GM21526 (cell line): ENCODE data around the gene ARFRP1.

Experiments
- ATAC-seq: cut with Tn5 transposase; IDR thresholded peaks from one replicate; pipeline ENCODE4 v1.9.1; 2021; ENCODE audit warnings: moderate library complexity; ENCODE audit not compliant: unreplicated experiment, low FRiP score

The ARFRP1 gene

GRCh38 chr20:63693083-63693732 lies 14.6 kb downstream of the ARFRP1 start:
- no peak for ATAC-seq

- no peak for ATAC-seq
Measured at GRCh38 chr20:63692436-63693082, 15.2 kb downstream of the ARFRP1 start.

GRCh38 chr20:63691711-63692435 lies 15.9 kb downstream of the ARFRP1 start:
- no peak for ATAC-seq

GRCh38 chr20:63690898-63691710 lies 16.7 kb downstream of the ARFRP1 start:
- ATAC-seq = no peak

- ATAC-seq = no peak
Measured at GRCh38 chr20:63690003-63690897, 17.5 kb downstream of the ARFRP1 start.

GRCh38 chr20:63689046-63690002 lies 18.5 kb downstream of the ARFRP1 start:
- no peak for ATAC-seq

- ATAC-seq = no peak
Measured at GRCh38 chr20:63688228-63689045, 19.3 kb downstream of the ARFRP1 start.

GRCh38 chr20:63687419-63688178 lies 20.2 kb downstream of the ARFRP1 start:
- ATAC-seq = no peak

- ATAC-seq = no peak
Measured at GRCh38 chr20:63686492-63687321, 21.1 kb downstream of the ARFRP1 start.

GRCh38 chr20:63686094-63686491 lies 21.7 kb downstream of the ARFRP1 start:
- no peak for ATAC-seq

GRCh38 chr20:63685269-63686026 lies 22.3 kb downstream of the ARFRP1 start:
- no peak for ATAC-seq

GRCh38 chr20:63682384-63683139 lies 25.2 kb downstream of the ARFRP1 start:
- ATAC-seq = no peak

GRCh38 chr20:63681609-63682142 lies 26.1 kb downstream of the ARFRP1 start:
- no peak for ATAC-seq

GRCh38 chr20:63680857-63681608 lies 26.7 kb downstream of the ARFRP1 start:
- ATAC-seq = no peak
